T-helper 22 cell (primary cell): ENCODE data around the gene ENHO.
A peak's percentile ranks its signal among the peaks of the same experiment; 100 is the strongest.
"Not testable (repeated sequence)": the region's sequence is repeated elsewhere in the genome, so short reads cannot be mapped to it uniquely, and the experiment has no call there.

Experiments
- DNase-seq: peaks from one replicate; pipeline ENCODE4 v3.0.0-alpha.2; 2020; ENCODE audit warnings: low read depth

The ENHO gene

DNA sequence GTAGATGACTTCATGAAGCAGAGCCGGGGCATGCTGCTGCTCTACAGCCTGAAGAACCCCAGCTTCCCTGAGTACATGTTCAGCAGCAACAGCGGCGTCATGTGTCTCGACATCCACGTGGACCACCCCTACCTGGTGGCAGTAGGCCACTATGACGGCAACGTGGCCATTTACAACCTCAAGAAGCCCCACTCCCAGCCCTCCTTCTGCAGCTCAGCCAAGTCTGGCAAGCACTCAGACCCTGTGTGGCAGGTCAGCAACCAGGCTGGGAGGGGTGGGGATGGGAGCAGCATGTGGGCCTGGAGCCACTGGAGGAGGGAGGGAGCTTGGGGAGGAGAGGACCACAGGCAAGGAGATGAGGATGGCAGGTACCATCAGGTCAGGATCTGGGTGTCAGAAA lies 16.2 kb downstream of the ENHO start:
- no peak for DNase-seq

DNA sequence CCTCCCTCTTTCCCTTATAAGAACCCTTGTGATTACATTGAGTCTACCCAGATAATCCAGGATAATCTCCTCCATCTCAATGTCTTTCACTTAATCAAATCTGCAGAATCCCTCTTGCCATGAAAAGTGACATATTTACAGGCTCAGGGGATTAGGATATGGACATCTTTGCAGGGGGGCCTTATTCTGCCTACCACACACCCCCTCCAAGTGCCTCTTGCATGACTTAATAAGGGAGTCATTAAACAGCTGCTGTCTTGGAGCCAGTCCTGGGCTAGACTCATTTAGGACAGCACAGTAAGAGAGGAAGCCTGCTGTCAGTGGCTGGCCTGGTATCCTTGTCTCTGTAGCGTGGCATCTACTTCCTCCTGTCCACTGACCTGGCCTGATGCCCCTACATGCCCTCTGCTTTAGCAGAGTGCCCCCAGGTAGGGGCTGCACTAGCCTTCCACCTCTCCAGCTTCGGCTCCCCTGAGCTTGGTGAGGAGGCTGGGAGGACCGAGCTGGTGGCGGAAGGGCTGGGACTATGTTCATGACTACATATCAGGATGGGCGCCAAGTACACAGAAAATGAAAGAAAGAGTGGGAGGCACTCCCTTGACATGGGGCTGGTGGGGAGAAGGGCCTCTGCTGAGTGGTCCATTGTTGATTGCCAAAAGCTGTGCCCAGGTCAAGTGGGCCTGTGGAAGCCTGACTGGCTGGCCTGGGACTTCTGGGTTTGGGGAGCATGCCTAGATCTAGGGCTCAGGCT lies 17.2 kb downstream of the ENHO start:
- DNase-seq: no peak

DNA sequence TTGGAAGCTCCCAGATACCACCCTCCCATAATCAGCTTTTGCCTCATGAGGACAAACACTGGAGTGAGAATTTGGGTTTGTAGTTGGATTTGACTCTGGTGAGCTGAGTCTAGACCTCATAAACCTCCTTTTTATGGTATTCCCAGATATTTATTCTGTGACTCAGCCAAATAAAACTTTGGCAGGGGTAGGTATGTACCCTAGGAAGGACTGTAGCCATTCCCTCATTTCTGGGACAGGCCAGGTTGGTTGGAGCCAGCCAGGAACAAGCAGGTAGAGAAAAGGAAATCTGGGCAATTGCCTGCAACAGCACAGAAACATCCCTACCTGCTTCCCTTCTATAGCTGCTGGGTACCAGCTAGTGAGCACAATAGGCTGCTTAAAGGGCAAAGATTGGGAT lies 19.4 kb downstream of the ENHO start:
- no peak for DNase-seq

DNA sequence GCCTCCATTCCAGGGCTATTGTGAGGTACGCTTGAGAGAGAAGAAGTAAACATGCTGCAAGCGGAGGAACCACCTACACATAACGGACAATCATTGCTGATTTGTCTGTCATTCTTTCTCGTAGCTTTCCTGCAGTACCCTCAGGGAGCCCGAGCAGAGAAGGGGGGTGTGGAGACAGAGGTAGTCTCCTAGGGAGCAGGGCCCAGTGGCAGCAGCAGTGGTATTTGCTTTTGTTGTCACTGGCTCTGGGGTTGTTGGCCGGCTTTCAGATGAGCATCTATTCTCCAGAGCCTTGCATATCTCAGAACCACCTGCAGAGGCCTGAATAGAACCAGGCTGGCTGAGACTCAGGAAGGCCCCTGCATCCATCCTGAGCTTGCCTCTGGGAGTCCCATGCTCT lies 19.9 kb downstream of the ENHO start:
- DNase-seq: no peak

DNA sequence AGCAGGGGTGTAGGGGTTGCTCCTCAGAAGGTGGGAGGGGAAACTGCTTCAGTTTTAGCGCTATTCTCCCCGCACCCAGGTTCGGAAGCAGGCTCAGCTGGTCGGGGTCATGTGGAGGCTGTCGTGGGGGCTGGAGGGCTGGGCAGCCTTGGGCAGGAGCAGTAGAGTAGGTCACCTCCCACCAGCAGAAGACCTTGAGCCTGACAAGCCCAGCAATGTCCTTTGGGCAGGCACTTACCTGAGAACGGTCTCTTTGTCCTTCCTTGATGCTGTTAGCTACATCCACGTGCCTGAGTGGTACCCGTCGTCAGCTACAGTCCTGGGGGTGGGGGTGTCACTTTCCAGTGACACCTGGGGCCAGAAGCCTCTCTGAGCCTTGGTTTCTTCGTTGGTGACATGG lies 20.3 kb downstream of the ENHO start:
- no peak for DNase-seq

DNA sequence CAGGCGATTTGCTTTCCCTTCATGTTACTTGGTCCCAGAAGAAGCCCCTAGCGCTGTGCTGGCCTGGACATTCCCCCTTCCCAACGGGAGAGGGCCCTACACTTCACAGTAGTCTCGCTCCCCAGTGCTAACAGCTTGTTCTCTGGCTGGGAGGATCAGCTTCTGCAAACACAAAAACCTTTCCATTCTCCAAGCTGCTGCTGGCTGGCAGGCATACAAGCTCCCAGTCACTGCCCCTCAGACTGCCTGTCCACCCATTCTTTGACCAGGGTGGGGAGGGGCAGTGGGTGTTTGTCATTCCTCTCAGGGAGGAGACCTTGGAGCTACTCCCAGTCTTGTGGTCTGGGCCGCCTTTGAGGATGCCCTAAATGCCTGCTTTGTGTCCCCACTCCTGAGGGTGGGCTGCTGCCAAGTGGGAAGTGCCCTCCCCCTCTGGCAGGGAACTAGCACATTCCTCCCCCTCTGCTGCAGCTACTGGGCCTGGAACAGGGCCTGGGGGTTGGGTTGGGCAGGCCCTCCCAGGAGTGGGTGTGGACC lies 20.8 kb downstream of the ENHO start:
- no peak for DNase-seq

DNA sequence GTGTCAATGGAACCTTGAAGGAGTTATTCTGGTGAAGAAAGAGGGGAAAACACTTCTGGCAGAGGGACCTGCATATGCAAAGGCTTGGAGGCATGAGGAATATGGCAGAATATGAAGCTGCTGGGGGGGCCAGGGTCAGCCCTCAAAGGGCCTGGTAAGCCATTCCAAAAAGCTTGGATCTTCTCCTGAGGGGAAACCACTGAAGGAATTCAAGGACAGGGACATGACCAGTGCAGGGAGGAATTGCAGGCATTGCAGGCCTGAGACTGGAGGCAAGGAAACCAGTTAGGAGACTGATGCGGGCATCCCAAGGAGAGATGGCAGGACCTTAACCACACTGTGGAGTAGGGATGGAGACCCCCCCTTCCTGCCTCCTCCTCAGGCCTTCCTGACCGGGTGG lies 21.4 kb downstream of the ENHO start:
- no peak for DNase-seq

DNA sequence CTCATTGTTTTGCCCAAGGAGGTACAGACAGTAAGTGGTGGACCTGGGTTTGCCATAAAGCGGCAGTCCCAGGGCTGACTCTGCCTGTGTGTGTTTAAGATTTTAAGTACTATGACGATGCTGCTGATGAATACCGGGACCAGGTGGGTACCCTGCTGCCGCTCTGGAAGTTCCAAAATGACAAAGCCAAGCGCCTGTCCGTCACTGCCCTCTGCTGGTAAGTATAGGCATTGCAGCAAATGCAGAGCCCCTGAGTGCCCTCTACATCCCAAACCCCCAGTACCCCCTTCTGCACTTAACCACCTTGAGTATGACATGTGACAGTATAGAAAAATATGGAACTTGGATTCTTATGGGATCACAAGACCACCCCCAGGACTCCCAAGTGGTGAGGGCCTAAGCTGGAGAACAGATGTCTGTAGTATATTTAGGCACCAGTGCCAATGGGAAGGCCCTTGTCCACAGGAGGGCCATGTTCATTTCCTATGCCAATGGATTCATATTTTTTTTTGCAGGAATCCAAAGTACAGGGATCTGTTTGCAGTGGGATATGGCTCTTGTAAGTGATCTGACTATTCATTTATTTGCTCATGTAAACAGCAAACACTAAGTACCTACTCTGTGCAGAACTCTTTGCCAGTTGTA lies 22.0 kb downstream of the ENHO start:
- peak; percentile 28 for DNase-seq

DNA sequence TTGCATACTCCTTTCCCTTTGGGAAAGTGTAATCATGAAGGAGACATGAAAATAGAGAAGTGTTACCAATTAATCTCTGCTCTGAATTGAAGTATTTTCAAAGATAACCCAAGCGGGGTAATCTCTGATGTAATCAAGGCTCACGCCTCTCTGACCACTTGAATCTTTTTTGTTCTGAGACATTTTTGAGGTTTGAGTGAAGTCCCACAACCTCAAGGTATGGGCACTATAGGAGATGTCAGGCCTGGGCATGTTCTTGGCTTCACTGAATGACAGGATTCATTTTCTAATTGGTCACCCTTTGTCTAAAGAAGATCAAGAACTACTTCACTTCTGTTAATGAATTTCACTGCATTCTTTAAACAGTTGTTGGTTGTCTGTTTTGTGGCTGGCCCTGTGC lies 23.7 kb downstream of the ENHO start:
- DNase-seq: no peak

DNA sequence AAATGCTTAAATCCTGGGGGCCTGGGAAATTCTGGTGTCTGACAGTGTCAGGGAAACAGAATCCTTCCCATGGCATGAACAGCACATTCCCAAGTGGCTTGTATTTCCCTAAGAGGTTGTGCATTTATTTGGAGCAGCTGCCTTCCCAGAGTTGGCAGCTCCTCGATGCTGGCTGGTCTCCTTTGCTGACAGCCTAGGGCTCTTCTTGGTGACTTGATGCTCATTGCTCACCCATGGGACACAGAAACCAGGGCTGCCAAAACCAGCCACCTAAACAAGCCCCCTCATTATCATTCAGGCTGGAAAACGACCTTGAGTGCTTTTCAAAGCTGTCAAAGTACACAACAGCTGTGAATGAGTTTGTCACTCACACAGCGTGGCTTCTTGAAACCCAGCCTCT lies 24.2 kb downstream of the ENHO start:
- DNase-seq: no peak

DNA sequence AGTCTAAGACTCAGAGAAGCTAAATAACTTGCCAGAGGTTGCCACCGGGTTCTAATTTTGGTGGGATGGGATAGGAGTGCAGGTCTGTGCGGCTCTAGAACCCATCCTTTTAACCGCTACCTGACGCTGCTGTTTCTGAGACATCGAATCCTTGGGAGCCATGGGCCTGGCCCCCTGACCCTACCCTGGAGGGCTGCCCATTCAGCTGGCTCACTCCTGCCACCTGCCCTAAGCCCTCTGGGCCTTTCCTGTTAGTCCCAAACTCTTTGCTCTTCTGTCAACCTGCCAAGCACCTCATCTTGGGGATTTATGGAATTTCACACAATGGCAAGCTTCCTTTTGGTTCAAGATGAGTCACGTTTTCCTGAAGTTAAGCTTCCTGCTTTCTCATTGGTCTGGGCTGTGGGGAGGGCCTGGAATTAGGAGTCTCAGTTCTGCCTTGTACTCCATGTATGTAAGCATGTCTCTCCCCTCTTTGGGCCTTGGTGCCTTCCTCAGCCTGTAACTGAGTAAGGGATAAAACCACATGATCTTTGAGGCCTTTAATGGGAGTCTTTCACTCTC lies 26.6 kb downstream of the ENHO start:
- no peak for DNase-seq

DNA sequence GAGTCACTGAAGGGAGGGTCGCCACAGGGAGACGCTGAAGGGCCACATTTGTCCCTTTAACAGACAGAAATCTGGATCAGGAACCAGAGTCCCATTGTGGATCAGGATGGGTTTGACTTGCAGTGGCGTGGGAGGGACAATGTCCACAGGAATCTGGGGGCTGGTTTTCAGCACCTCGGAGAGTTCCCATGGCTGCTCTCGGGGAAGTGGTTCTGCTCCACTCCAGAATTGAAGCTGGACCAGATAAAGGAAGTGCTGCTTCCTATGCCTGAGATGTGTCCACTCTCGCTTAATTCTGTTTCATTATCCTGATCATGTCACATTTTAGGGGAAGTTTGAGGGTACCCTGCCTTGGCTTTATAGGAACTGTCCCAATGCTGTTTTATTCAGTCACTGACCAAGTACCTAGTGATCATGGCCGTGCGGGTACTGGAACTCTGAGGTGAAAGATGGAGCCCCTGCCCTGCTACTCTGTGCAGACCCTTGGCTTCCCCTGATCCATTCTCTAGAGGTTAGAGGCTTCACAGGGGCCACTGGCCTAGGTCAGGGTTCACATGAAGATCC lies 28.7 kb downstream of the ENHO start:
- no peak for DNase-seq

DNA sequence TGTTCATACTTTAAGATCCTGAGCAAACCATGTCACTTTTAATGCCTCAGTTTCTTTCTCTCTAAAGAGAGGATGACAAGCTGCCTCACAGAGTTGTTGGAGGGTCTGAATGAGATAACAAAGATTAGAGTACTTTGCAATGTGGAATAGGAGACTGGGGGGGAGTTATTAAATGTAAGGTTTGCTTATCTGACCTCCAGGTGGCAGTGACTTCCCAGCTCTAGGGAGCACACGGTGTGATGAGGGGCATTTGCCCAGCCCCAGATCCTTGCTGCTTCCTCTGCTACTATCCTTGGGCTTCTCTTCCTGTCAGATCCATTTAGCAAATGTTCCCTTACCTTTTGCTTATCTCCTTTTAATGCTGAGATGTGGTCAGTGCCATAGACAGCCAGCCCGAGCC lies 30.7 kb downstream of the ENHO start:
- no peak for DNase-seq

DNA sequence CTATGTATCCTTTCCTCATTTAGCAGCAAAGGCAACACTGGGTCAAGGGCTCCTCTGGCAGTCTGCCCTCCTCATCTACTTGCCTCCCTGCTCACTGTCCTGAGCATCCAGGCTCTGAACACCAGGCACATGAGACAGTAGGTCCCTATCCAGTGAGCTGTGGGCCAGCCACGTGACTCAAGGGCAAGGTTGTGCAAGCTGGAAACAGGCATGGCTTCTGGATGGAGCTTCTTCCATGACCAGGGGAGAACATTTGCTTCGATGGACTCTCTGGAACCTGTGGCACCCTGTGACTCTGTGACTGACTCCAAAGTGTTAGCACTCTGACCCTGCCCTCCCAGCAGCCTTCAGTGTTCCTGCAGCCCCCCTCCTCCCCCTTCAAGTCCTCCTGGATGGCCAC lies 31.2 kb downstream of the ENHO start:
- no peak for DNase-seq

DNA sequence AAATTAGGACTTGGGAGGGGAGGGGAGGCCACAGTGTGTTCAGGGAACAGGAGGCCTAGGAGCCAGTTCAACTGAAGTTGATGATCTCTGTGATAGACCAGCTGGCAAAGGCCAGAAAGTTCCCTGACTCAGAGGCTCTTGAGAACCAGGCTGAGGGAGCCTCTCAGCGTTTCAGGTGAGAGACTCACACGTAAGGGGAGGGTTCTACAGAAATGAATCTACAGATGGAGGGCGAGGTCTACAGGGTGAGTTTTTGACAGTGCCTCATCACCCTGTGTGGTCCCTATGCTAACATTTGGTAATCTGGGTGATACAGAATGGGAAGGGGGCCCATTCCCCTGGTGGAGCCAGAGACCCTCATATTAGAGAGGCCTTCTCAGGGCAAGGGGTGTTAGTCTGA lies 32.0 kb downstream of the ENHO start:
- DNase-seq: no peak

DNA sequence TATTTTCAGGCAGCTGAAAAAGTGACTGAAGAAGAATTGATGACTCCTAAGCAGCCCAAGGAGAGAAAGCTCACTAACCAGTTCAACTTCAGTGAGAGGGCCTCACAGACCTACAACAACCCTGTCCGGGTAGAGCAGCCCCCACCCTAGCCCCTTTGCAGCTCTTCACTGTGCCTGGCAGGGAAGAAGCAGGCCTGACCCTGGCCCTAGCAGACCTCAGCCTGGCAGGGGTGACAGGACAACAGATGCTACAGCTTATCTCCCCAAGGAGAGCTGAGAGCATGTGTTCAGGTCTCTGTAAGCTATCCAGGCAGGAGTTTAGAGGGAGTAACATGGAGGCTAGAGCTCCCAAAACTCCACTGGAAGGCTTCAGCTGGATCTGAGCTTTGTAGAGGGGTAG lies 32.4 kb downstream of the ENHO start:
- DNase-seq: no peak

DNA sequence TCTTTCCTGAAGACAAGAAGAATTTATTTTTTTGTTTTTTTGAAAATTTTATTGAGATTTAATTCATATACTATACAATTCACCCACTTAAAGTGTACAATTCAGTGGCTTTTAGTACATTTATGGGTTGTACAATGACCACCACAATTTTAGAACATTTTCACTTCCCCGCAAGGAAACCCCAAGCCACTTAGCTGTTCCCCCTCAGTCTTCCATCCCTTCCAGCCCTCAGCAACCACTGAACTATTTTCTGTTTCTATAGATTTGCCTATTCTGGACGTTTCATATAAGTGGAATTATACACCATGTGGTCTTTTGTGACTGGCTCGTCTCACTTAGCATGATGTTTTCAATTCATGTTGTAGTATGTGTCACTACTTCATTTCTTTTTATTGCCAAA lies 36.2 kb downstream of the ENHO start:
- no peak for DNase-seq

DNA sequence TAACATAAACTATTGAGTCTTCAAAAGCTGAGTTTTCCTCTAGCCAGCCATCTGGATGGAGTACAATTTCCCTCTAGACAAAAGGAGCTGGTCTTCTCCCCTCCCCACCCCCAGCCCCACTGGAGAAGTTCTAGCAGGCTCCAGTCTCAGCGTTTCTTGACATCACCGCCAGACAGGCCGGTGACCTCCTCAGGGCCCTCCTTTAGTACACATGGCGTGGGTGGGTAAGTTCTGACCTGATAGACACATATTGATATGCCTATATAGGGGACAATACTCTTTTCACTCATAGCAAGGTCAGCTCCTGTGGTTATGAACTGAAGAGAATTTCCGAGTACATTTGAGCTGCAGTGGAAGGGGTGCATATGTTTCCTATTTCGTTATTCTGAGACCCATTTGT lies 37.0 kb downstream of the ENHO start:
- DNase-seq: no peak

DNA sequence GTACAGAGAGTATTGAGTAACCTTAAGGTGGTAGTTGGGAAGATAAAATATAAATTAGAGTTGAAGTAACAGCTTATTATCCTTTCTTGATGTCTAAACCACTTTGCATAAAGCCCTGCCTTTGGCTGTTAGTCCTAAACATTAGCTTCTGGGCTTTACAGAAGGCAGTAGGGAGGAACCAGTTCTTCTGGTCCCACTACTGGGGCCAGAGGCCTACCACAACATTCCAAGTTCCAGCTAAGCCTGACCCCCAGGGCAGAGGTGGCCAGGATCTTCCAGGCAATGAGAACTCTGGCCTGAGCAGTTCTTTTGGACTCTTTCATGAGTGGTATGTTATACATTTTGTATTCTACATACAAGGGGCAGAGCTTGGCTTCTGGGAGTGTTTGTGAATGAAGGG lies 38.1 kb downstream of the ENHO start:
- no peak for DNase-seq

DNA sequence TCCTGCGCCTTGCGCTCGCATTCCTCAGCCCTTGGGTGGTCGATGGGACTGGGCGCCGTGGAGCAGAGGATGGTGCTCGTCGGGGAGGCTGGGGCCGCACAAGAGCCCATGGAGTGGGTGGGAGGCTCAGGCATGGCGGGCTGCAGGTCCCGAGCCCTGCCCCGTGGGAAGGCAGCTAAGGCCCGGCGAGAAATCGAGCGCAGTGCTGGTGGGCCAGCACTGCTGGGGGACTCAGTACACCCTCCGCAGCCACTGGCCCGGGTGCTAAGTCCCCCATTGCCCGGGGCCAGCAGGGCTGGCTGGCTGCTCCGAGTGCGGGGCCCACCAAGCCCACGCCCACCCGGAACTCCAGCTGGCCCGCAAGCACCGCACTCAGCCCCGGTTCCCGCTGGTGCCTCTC lies 40.0 kb downstream of the ENHO start:
- DNase-seq: not testable (repeated sequence)

DNA sequence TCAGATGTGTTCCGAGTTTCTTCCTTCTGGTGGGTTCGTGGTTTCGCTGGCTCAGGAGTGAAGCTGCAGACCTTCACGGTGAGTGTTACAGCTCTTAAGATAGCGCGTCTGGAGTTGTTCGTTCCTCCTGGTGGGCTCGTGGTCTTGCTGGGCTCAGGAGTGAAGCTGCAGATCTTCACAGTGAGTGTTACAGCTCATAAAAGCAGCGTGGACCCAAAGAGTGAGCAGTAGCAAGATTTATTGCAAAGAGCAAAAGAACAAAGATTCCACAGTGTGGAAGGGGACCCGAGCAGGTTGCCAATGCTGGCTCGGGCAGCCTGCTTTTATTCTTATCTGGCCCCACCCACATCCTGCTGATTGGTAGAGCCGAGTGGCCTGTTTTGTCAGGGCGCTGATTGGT lies 41.2 kb downstream of the ENHO start:
- not testable (repeated sequence) for DNase-seq

DNA sequence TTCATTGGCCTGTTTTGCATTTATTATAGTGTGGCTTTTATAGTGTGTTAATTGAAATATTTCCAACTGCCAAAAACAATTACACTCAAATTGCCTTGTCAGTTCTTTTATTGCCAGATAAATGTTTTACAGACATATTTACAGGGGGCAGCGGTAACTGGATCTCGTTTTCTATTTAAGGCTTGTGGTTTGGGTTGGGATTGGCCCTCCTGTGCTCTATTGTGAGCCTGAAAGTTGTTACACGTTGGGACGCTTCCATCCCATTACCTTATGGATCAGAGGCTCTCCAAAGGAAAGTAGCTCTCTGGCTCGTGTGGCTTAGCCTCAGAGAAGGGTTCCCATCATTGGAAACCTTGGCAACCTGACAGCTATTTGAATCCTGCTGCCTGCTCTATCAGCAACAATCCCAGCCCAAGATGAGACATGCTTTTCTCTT lies 43.3 kb downstream of the ENHO start:
- DNase-seq: no peak

DNA sequence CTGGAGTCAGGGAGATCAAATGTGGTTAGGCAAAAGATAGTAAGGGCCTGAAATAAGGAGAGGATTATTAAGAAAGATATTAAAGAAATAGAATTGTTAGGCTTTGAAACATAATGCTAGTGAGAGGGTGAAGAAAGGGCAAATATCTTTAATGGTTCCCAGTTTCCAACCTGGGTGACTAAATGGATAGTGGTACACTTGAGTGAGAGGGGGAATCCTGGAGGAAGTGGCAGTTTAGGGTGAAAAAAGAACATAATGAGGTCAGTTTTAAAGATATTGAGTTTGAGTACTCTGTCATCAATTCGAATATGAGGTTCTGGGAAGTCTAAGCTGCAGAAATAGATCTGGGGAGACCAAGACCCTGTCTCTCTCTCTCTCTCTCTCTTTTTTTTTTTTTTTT lies 45.2 kb downstream of the ENHO start:
- DNase-seq: no peak
